T-cell (primary cell): ENCODE measurements around the gene DEFB115. TPM values are rescaled to one million over a fixed set of nuclear protein-coding genes. Genes with fewer than 3 reads are reported as not detected.

Experiments
- ATAC-seq, 4 experiments: fragments of 200-7000 bp in 3 of 4; fragments of 150-1000 bp in 1 of 4; cut with Tn5 transposase; replicated peaks in 1 of 4; 1 replicate in 3 of 4; 2 replicates in 1 of 4; pipeline ENCODE4 v1.10.0; 2021; ENCODE audit warnings: moderate library complexity in 3 of 4, mild to moderate bottlenecking in 2 of 4, moderate number of reproducible peaks in 1 of 4
- CTCF ChIA-PET, 2 donors: fragments of 300-600 bp; sonication (Branson Sonifier 250); formaldehyde crosslinking; loops; one replicate each; lab custom pipeline; 2022; ENCODE audit warnings: antibody characterized with exemption in 2 of 2; lab: Charles Lee
- POLR2A ChIA-PET, 2 donors: fragments of 300-600 bp; sonication (Branson Sonifier 250); formaldehyde crosslinking; loops; one replicate each; lab custom pipeline; 2022; ENCODE audit warnings: antibody characterized with exemption in 2 of 2; lab: Charles Lee
- DNase-seq, 35 experiments: peaks; one replicate each; pipeline versions ENCODE4 v3.0.0 to v3.0.0-alpha.2; 2013 to 2023
- H3K27ac ChIP-seq: one replicate; pipeline ENCODE4 v1.5.1; 2013; ENCODE audit warnings: low read length
- H3K27me3 ChIP-seq, 2 experiments: replicated peaks in 1 of 2; 1 replicate in 1 of 2; 2 replicates in 1 of 2; pipeline versions ENCODE4 v1.6.1 to v1.7.0; 2013; ENCODE audit warnings: low read length in 1 of 2, mixed read lengths in 1 of 2; ENCODE audit not compliant: control insufficient read depth in 2 of 2, insufficient read depth in 2 of 2; ENCODE audit errors: extremely low read depth in 1 of 2
- H3K36me3 ChIP-seq, 2 donors: 1 replicate in 1 of 2; 2 replicates in 1 of 2; pipeline versions ENCODE4 v1.6.1 to v1.7.0; 2013; ENCODE audit warnings: low read length in 1 of 2; ENCODE audit not compliant: control insufficient read depth in 2 of 2, insufficient read depth in 1 of 2; ENCODE audit errors: extremely low read depth in 1 of 2
- H3K4me1 ChIP-seq, 2 experiments: 1 replicate in 1 of 2; 2 replicates in 1 of 2; pipeline versions ENCODE4 v1.6.1 to v1.7.0; 2013; ENCODE audit warnings: low read length in 2 of 2, mixed read lengths in 1 of 2; ENCODE audit not compliant: insufficient read depth in 2 of 2, control insufficient read depth in 1 of 2; ENCODE audit errors: extremely low read depth in 1 of 2
- H3K4me3 ChIP-seq, 2 donors: 1 replicate in 1 of 2; 2 replicates in 1 of 2; pipeline versions ENCODE4 v1.5.1 to v1.7.0; 2013; ENCODE audit warnings: mild to moderate bottlenecking in 2 of 2, low read length in 1 of 2, moderate library complexity in 1 of 2; ENCODE audit not compliant: control insufficient read depth in 1 of 2; ENCODE audit errors: extremely low read depth in 1 of 2
- H3K9me3 ChIP-seq: 2 replicates; pipeline ENCODE4 v1.7.0; 2013
- H3K27ac Mint-ChIP-seq, 2 donors: one replicate each; pipeline ENCODE4 v1.8.0; 2020 to 2021; ENCODE audit warnings: mild to moderate bottlenecking in 2 of 2, mixed read lengths in 2 of 2
- H3K27me3 Mint-ChIP-seq, 2 donors: one replicate each; pipeline ENCODE4 v1.8.0; 2021 to 2022; ENCODE audit warnings: mixed read lengths in 2 of 2
- H3K36me3 Mint-ChIP-seq: one replicate; pipeline ENCODE4 v1.8.0; 2021; ENCODE audit warnings: mixed read lengths
- H3K4me1 Mint-ChIP-seq, 3 donors: one replicate each; pipeline ENCODE4 v1.8.0; 2020 to 2022; ENCODE audit warnings: mixed read lengths in 3 of 3, mild to moderate bottlenecking in 1 of 3
- H3K4me3 Mint-ChIP-seq, 3 donors: one replicate each; pipeline ENCODE4 v1.8.0; 2020 to 2022; ENCODE audit warnings: mild to moderate bottlenecking in 3 of 3, mixed read lengths in 3 of 3, moderate library complexity in 3 of 3
- H3K9me3 Mint-ChIP-seq, 3 donors: one replicate each; pipeline ENCODE4 v1.8.0; 2020 to 2022; ENCODE audit warnings: mixed read lengths in 3 of 3
- WGBS: methylation state at CpG from one replicate; pipeline ENCODE4 v1.1.5; 2013; ENCODE audit warnings: missing lambda C conversion rate; ENCODE audit not compliant: insufficient coverage; 5-methylcytosine and 5-hydroxymethylcytosine counted together
- total RNA-seq, 35 experiments: library from RNA in 6 of 35; stranded (reverse) in 6 of 35; fragments of 120-200 nt in 1 of 35; gene quantifications; one replicate each; pipeline versions ENCODE4 v1.2.1 to v1.2.4 and lab custom pipeline; 2013 to 2026

Gene DEFB115
- not detected for total RNA-seq
- not detected for total RNA-seq (2013)
- 0 reads per million in 29 experiments for total RNA-seq (lab: John Stamatoyannopoulos, UW)

GRCh38 chr20:31257364-31257763 lies at the start of gene DEFB115:
Gene DEFB115 (plus strand): TSS chr20:31257664. CDS start chr20:31257664, 0 bp downstream.
- CTCF ChIA-PET: no interaction called here
- POLR2A ChIA-PET: no interaction called here

GRCh38 chr20:31236953-31237352 lies 20.5 kb upstream of the DEFB115 start:
- Mint-ChIP-seq H3K27ac (no peak overlapping the region), H3K4me1 (no peaks in the 10 kb centered on the region), H3K27me3 (no peaks in the 10 kb centered on the region), H3K36me3 (no peaks in the 10 kb centered on the region), H3K4me3 (no peak overlapping the region), H3K9me3 (no peaks in the 10 kb centered on the region)
- no peak overlapping the region for H3K4me3 ChIP-seq
- ATAC-seq (no peak), DNase-seq (no peak)
- H3K27me3 ChIP-seq: no peaks in the 10 kb centered on the region
- H3K36me3 ChIP-seq: no peaks in the 10 kb centered on the region
- peaks cover 28% of the 10 kb centered on the region for H3K9me3 ChIP-seq
- no peak overlapping the region for H3K27ac ChIP-seq
- ChIA-PET POLR2A (no interaction called here), CTCF (no interaction called here)
- H3K4me1 ChIP-seq: no peaks in the 10 kb centered on the region
- whole genome bisulfite sequencing: 77% methylated on average over 10 of the region's 10 CpGs

More at GRCh38 chr20:31257364-31257763, at the start of gene DEFB115:
- Histone ChIP-seq H3K36me3 (no peaks in the 10 kb centered on the region), H3K27ac (no peak within 1 kb of the TSS), H3K27me3 (no peaks in the 10 kb centered on the region), H3K9me3 (no peaks in the 10 kb centered on the region), H3K4me1 (no peaks in the 10 kb centered on the region), H3K4me3 (no peak within 1 kb of the TSS)
- WGBS: no CpG with 5 or more reads among the region's 2 CpGs
- Mint-ChIP-seq H3K4me1 (no peaks in the 10 kb centered on the region), H3K27ac (no peak within 1 kb of the TSS), H3K27me3 (no peaks in the 10 kb centered on the region), H3K9me3 (peaks cover 3 to 17% (median 14%) of the 10 kb centered on the region in 3 donors), H3K36me3 (no peaks in the 10 kb centered on the region), H3K4me3 (no peak within 1 kb of the TSS)
- ATAC-seq: no peak
- DNase-seq: no peak

- H3K27me3 Mint-ChIP-seq: no peaks in the 10 kb centered on the region
- Histone ChIP-seq H3K36me3 (no peaks in the 10 kb centered on the region), H3K4me3 (no peak overlapping the region), H3K4me1 (no peaks in the 10 kb centered on the region), H3K27me3 (no peaks in the 10 kb centered on the region), H3K9me3 (peaks cover 28% of the 10 kb centered on the region), H3K27ac (no peak overlapping the region)
- no peak overlapping the region for H3K27ac Mint-ChIP-seq
- H3K4me3 Mint-ChIP-seq: no peak overlapping the region
- ChIA-PET POLR2A (no interaction called here), CTCF (no interaction called here)
- H3K9me3 Mint-ChIP-seq: no peaks in the 10 kb centered on the region
- H3K4me1 Mint-ChIP-seq: no peaks in the 10 kb centered on the region
- no peak for ATAC-seq
- no peaks in the 10 kb centered on the region for H3K36me3 Mint-ChIP-seq
- DNase-seq: no peak
- WGBS: 67% methylated on average over 6 of the region's 6 CpGs
Observed at GRCh38 chr20:31237763-31238162, 19.7 kb upstream of the DEFB115 start.

- no peak for ATAC-seq
- Mint-ChIP-seq H3K27me3 (no peaks in the 10 kb centered on the region), H3K36me3 (no peaks in the 10 kb centered on the region), H3K4me1 (no peaks in the 10 kb centered on the region), H3K4me3 (no peak overlapping the region), H3K27ac (no peak overlapping the region), H3K9me3 (no peaks in the 10 kb centered on the region)
- no peak overlapping the region for H3K4me3 ChIP-seq
- H3K27me3 ChIP-seq: no peaks in the 10 kb centered on the region
- ChIA-PET CTCF (no interaction called here), POLR2A (no interaction called here)
- no peaks in the 10 kb centered on the region for H3K4me1 ChIP-seq
- H3K36me3 ChIP-seq: no peaks in the 10 kb centered on the region
- H3K27ac ChIP-seq: no peak overlapping the region
- DNase-seq: no peak
- H3K9me3 ChIP-seq: peaks cover 31% of the 10 kb centered on the region
- 62% methylated on average over 8 of the region's 8 CpGs for WGBS
Observed at GRCh38 chr20:31239139-31239538, 18.3 kb upstream of the DEFB115 start.

GRCh38 chr20:31256959-31257358 lies 505 bp upstream of the DEFB115 start:
- Mint-ChIP-seq H3K4me3 (no peak overlapping the region), H3K4me1 (no peaks in the 10 kb centered on the region), H3K27me3 (no peaks in the 10 kb centered on the region), H3K36me3 (no peaks in the 10 kb centered on the region), H3K27ac (no peak overlapping the region), H3K9me3 (peaks cover 3 to 18% (median 17%) of the 10 kb centered on the region in 3 donors)
- 28% methylated on average over 2 of the region's 3 CpGs for WGBS
- POLR2A ChIA-PET: no interaction called here
- H3K36me3 ChIP-seq: no peaks in the 10 kb centered on the region
- no peaks in the 10 kb centered on the region for H3K4me1 ChIP-seq
- no peaks in the 10 kb centered on the region for H3K27me3 ChIP-seq
- CTCF ChIA-PET: no interaction called here
- H3K9me3 ChIP-seq: no peaks in the 10 kb centered on the region
- DNase-seq (no peak), ATAC-seq (no peak)
- H3K27ac ChIP-seq: no peak overlapping the region
- no peak overlapping the region for H3K4me3 ChIP-seq

- DNase-seq (peak in 1 of 35 experiments; percentile 1), ATAC-seq (no peak)
- ChIA-PET CTCF (no interaction called here), POLR2A (no interaction called here)
- Mint-ChIP-seq H3K4me3 (no peak overlapping the region), H3K36me3 (no peaks in the 10 kb centered on the region), H3K27me3 (no peaks in the 10 kb centered on the region), H3K9me3 (peaks cover 8 to 14% (median 9%) of the 10 kb centered on the region in 3 donors), H3K27ac (no peak overlapping the region), H3K4me1 (no peaks in the 10 kb centered on the region)
- H3K27ac ChIP-seq: no peak overlapping the region
- H3K36me3 ChIP-seq: no peaks in the 10 kb centered on the region
- H3K4me1 ChIP-seq: no peaks in the 10 kb centered on the region
- no peak overlapping the region for H3K4me3 ChIP-seq
- H3K9me3 ChIP-seq: no peaks in the 10 kb centered on the region
- H3K27me3 ChIP-seq: no peaks in the 10 kb centered on the region
- WGBS: 65% methylated on average over 4 of the region's 6 CpGs
Observed at GRCh38 chr20:31260326-31260932, 3.0 kb downstream of the DEFB115 start.
